IMR-90 (cell line): ENCODE data around the gene PTCD1. TPM values are rescaled to one million over a fixed set of nuclear protein-coding genes. Genes with fewer than 3 reads are reported as not detected.

Experiments used
- ATAC-seq: fragments of 200-7000 bp; cut with Tn5 transposase; 2 replicates; pipeline ENCODE4 v1.9.1; 2020; ENCODE audit warnings: low read depth, mild to moderate bottlenecking, moderate library complexity
- BruUV-seq: library from RNA; stranded (reverse); fragments of 400-500 nt; replicated peaks from 2 replicates; lab custom pipeline; 2021; lab: Mats Ljungman, UMichigan
- CTCF ChIA-PET: fragments of 300-600 bp; formaldehyde crosslinking; extraction: SDS; loops from one replicate; lab custom pipeline; 2021; ENCODE audit warnings: antibody characterized with exemption; lab: Yijun Ruan, JAX
- POLR2A ChIA-PET: fragments of 300-600 bp; sonication (Branson Sonifier 250); formaldehyde crosslinking; loops from one replicate; lab custom pipeline; 2022; ENCODE audit warnings: antibody characterized with exemption; ENCODE audit not compliant: unreplicated experiment; lab: Charles Lee
- DNase-seq: peaks from one replicate; pipeline ENCODE4 v3.0.0; 2013
- H2AFZ ChIP-seq: replicated peaks from 2 replicates; pipeline ENCODE3; 2013; ENCODE audit warnings: low read length, mild to moderate bottlenecking; ENCODE audit not compliant: poor library complexity
- H2AK5ac ChIP-seq: 2 replicates; pipeline ENCODE4 v1.6.1; 2013; ENCODE audit warnings: low read depth, low read length, inconsistent platforms
- H2AK9ac ChIP-seq: replicated peaks from 2 replicates; pipeline ENCODE3; 2013; ENCODE audit warnings: mild to moderate bottlenecking, low read depth, low read length, moderate library complexity; ENCODE audit not compliant: poor library complexity
- H2BK120ac ChIP-seq: 2 replicates; pipeline ENCODE4 v1.6.1; 2013; ENCODE audit warnings: low read depth, low read length, inconsistent platforms
- H2BK15ac ChIP-seq: 3 replicates; pipeline ENCODE4 v1.6.1; 2013; ENCODE audit warnings: low read depth, low read length, inconsistent platforms
- H2BK20ac ChIP-seq: 2 replicates; pipeline ENCODE4 v1.6.1; 2013; ENCODE audit warnings: low read depth, mild to moderate bottlenecking, inconsistent platforms, low read length, moderate library complexity
- H2BK5ac ChIP-seq: 2 replicates; pipeline ENCODE4 v1.6.1; 2013; ENCODE audit warnings: mild to moderate bottlenecking, low read depth, low read length, inconsistent platforms; ENCODE audit not compliant: poor library complexity, severe bottlenecking
- H3K14ac ChIP-seq: replicated peaks from 2 replicates; pipeline ENCODE4 v1.6.1; 2013; ENCODE audit warnings: low read depth, low read length, inconsistent platforms
- H3K18ac ChIP-seq: 2 replicates; pipeline ENCODE4 v1.6.1; 2013; ENCODE audit warnings: low read depth, low read length, control low read depth
- H3K23ac ChIP-seq: 2 replicates; pipeline ENCODE4 v1.6.1; 2013; ENCODE audit warnings: low read depth, low read length, inconsistent platforms
- H3K27ac ChIP-seq: 2 replicates; pipeline ENCODE4 v1.5.1; 2013; ENCODE audit warnings: mild to moderate bottlenecking, control low read depth, low read length; ENCODE audit not compliant: insufficient read depth
- H3K27me3 ChIP-seq: 2 replicates; pipeline ENCODE4 v1.6.1; 2013; ENCODE audit warnings: low read length; ENCODE audit not compliant: control insufficient read depth, insufficient read depth
- H3K36me3 ChIP-seq: 2 replicates; pipeline ENCODE4 v1.6.1; 2013; ENCODE audit warnings: low read length, mixed read lengths; ENCODE audit not compliant: control insufficient read depth, insufficient read depth
- H3K4ac ChIP-seq: 2 replicates; pipeline ENCODE4 v1.6.1; 2013; ENCODE audit warnings: low read depth, low read length, inconsistent platforms
- H3K4me1 ChIP-seq: 2 replicates; pipeline ENCODE4 v1.6.1; 2013; ENCODE audit warnings: low read length, mixed read lengths; ENCODE audit not compliant: control insufficient read depth, insufficient read depth
- H3K4me2 ChIP-seq: 2 replicates; pipeline ENCODE4 v1.6.1; 2013; ENCODE audit warnings: low read depth, mild to moderate bottlenecking, control low read depth, low read length, moderate library complexity
- H3K4me3 ChIP-seq: 2 replicates; pipeline ENCODE4 v1.5.1; 2013; ENCODE audit warnings: low read depth, mild to moderate bottlenecking, control low read depth, low read length, moderate library complexity; ENCODE audit not compliant: insufficient read depth
- H3K56ac ChIP-seq: 2 replicates; pipeline ENCODE4 v1.6.1; 2013; ENCODE audit warnings: low read length, inconsistent platforms; ENCODE audit not compliant: insufficient read depth; ENCODE audit errors: extremely low read depth
- H3K79me1 ChIP-seq, 2 experiments: 2 replicates each; pipeline ENCODE4 v1.6.1; 2013; ENCODE audit warnings: low read length in 2 of 2, inconsistent platforms in 1 of 2, low read depth in 1 of 2
- H3K9ac ChIP-seq: 2 replicates; pipeline ENCODE4 v1.6.1; 2013; ENCODE audit warnings: low read depth, low read length, control low read depth
- H3K9me1 ChIP-seq: 2 replicates; pipeline ENCODE4 v1.6.1; 2013; ENCODE audit warnings: low read length, inconsistent platforms; ENCODE audit not compliant: insufficient read depth
- H3K9me3 ChIP-seq: 2 replicates; pipeline ENCODE4 v1.6.1; 2013; ENCODE audit warnings: low read length; ENCODE audit not compliant: control insufficient read depth, insufficient read depth
- H4K20me1 ChIP-seq: 2 replicates; pipeline ENCODE4 v1.6.1; 2013; ENCODE audit warnings: low read length, inconsistent platforms; ENCODE audit not compliant: insufficient read depth
- H4K5ac ChIP-seq: 2 replicates; pipeline ENCODE4 v1.6.1; 2013; ENCODE audit warnings: mild to moderate bottlenecking, low read depth, low read length, control low read depth
- H4K8ac ChIP-seq, 2 experiments: 2 replicates each; pipeline ENCODE4 v1.6.1; 2013; ENCODE audit warnings: low read depth in 2 of 2, low read length in 2 of 2, control low read depth in 1 of 2, inconsistent platforms in 1 of 2
- H4K91ac ChIP-seq: 2 replicates; pipeline ENCODE4 v1.6.1; 2013; ENCODE audit warnings: low read depth, low read length, inconsistent platforms; ENCODE audit not compliant: insufficient read depth
- BHLHE40 ChIP-seq: fragments of 150-350 bp; IDR thresholded peaks from 2 replicates; pipeline ENCODE4 v1.6.1; 2016; ENCODE audit warnings: mild to moderate bottlenecking, low read depth, low read length
- CEBPB ChIP-seq: IDR thresholded peaks from 2 replicates; pipeline ENCODE4 v1.6.1; 2012; ENCODE audit warnings: low read depth, low read length, improper control_type of control experiment
- CHD1 ChIP-seq: IDR thresholded peaks from 2 replicates; pipeline ENCODE4 v1.6.1; 2012; ENCODE audit warnings: low read depth, low read length, improper control_type of control experiment
- FOS ChIP-seq: fragments of 150-350 bp; IDR thresholded peaks from 2 replicates; pipeline ENCODE4 v1.6.1; 2016; ENCODE audit warnings: low read depth, low read length
- MAFK ChIP-seq: IDR thresholded peaks from 2 replicates; pipeline ENCODE4 v1.6.1; 2012; ENCODE audit warnings: low read depth, low read length, improper control_type of control experiment
- MAZ ChIP-seq: IDR thresholded peaks from 2 replicates; pipeline ENCODE4 v1.6.1; 2012; ENCODE audit warnings: low read depth, mild to moderate bottlenecking, low read length, improper control_type of control experiment, moderate library complexity, borderline replicate concordance
- MXI1 ChIP-seq: IDR thresholded peaks from 2 replicates; pipeline ENCODE4 v1.6.1; 2012; ENCODE audit warnings: low read depth, mild to moderate bottlenecking, low read length, moderate library complexity, borderline replicate concordance
- NFE2L2 ChIP-seq: fragments of 150-350 bp; IDR thresholded peaks from 2 replicates; pipeline ENCODE4 v1.6.1; 2016; ENCODE audit warnings: low read depth, mild to moderate bottlenecking, low read length
- POLR2A ChIP-seq: IDR thresholded peaks from 2 replicates; pipeline ENCODE4 v1.6.1; 2012; ENCODE audit warnings: mild to moderate bottlenecking, low read depth, low read length
- RAD21 ChIP-seq: IDR thresholded peaks from 2 replicates; pipeline ENCODE4 v1.6.1; 2012; ENCODE audit warnings: low read length, improper control_type of control experiment
- RCOR1 ChIP-seq: IDR thresholded peaks from 2 replicates; pipeline ENCODE4 v1.6.1; 2012; ENCODE audit warnings: mild to moderate bottlenecking, low read length, improper control_type of control experiment; ENCODE audit not compliant: insufficient replicate concordance
- RFX5 ChIP-seq: IDR thresholded peaks from 2 replicates; pipeline ENCODE4 v1.8.0; 2012; ENCODE audit warnings: low read depth, mild to moderate bottlenecking, low read length, moderate library complexity
- WGBS, 2 experiments: methylation state at CpG; one replicate each; pipeline versions ENCODE4 v1.1.5 to v1.1.7; 2013; ENCODE audit warnings: missing lambda C conversion rate in 2 of 2; ENCODE audit not compliant: insufficient read length in 1 of 2; ENCODE audit errors: extremely low coverage in 2 of 2; 5-methylcytosine and 5-hydroxymethylcytosine counted together
- dilution Hi-C: fragments of 300-500 bp; cut with HindIII; formaldehyde crosslinking; loops from one replicate; pipeline ENCODE4 v1.14.3; 2018; ENCODE audit warnings: low sequenced_read_pairs; ENCODE audit not compliant: unreplicated experiment
- in situ Hi-C: fragments of 300-500 bp; cut with MboI; formaldehyde crosslinking; loops from 3 replicates; pipeline ENCODE4 v1.14.3; 2019; ENCODE audit warnings: low sequenced_read_pairs, inconsistent platforms, mixed read lengths
- intact Hi-C: fragments of 100-400 bp; cut with micrococcal nuclease; formaldehyde crosslinking; loops from 2 replicates; pipeline ENCODE4 v1.10.0; 2022
- polyA plus RNA-seq, 3 experiments: library from polyadenylated mRNA; depleted of rRNA; stranded (reverse); fragments of >200 nt; gene quantifications; 2 replicates each; pipeline ENCODE4 v1.2.3, GENCODE V29; 2012; ENCODE audit warnings: low replicate concordance in 1 of 3
- total RNA-seq: library from RNA; depleted of rRNA; stranded (reverse); fragments of >200 nt; gene quantifications from 2 replicates; pipeline ENCODE4 v1.2.3, GENCODE V29; 2012
- TF ChIP-seq, protein P1 (sequence below): fragments of 150-350 bp; IDR thresholded peaks from 2 replicates; pipeline ENCODE4 v1.6.1; 2017; ENCODE audit warnings: mild to moderate bottlenecking, antibody characterized with exemption, low read length, low read depth
- TF ChIP-seq, protein P2 (sequence below): fragments of 150-350 bp; IDR thresholded peaks from 2 replicates; pipeline ENCODE4 v1.6.1; 2016; ENCODE audit warnings: low read depth, mild to moderate bottlenecking, low read length, moderate library complexity, borderline replicate concordance
- TF ChIP-seq, protein P3 (sequence below): conservative IDR thresholded peaks from 2 replicates; pipeline ENCODE4 v1.5.1; 2012; ENCODE audit warnings: mild to moderate bottlenecking, low read depth, low read length, improper control_type of control experiment

The PTCD1 gene
- total and polyA plus RNA-seq, 2 of the 4 experiments (the other 2 are of a cell fraction) = 2.2 to 4.0 TPM

DNA sequence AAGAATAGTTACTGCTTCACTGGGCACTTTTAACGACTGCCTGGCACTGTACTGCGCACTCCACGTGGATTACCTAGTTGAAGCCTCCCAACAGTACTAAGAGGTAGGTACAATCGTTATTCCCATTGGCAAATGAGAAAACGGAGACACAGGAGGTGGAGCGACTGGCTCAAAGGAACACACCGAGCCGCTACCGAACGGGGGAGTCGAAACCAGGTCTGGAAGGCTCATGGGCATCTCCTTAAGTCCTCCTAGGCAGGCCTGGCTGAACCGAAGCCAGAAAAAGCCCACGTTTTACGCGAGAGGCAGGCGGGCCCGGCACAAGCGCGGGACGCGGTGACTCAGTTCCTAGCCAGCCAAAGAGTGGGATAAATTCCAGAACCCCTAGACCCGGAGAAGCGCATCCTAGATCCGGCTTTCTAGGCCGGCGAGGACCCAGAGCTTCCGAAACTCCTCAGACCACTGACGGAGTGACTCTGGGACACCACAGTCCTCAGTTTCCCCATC, 30.7 kb downstream of the PTCD1 start:
- Histone ChIP-seq H3K9me3 (no peaks in the 10 kb centered on the region), H2BK20ac (0 out of 2 replicates have a peak overlapping the region, but pooled peaks have one; percentile 10), H2BK15ac (peak overlapping the region; percentile 18; the same call in 1 of the 3 replicates), H4K8ac (peak overlapping the region; percentile 95 to 96), H2BK120ac (peak overlapping the region; percentile 75), H3K4me2 (peak overlapping the region; percentile 86), H3K23ac (peak overlapping the region; percentile 80), H3K4me3 (peak overlapping the region; percentile 57), H3K9ac (peak overlapping the region; percentile 94), H3K9me1 (peaks cover 12% of the 10 kb centered on the region), H3K56ac (peak overlapping the region; percentile 94), H2BK5ac (peak overlapping the region; percentile 84), H3K4ac (peak overlapping the region; percentile 98), H2AK9ac (peak overlapping the region; percentile 100), H4K91ac (peak overlapping the region; percentile 93), H3K27me3 (no peaks in the 10 kb centered on the region), H3K36me3 (peaks cover 29% of the 10 kb centered on the region), H3K79me1 (peaks cover 21 to 65% of the 10 kb centered on the region in 2 experiments), H3K27ac (peak overlapping the region; percentile 91), H3K14ac (peak overlapping the region; percentile 97), H3K18ac (peak overlapping the region; percentile 13; the same call in 1 of the 2 replicates), H2AK5ac (peak overlapping the region; percentile 97), H3K4me1 (peaks cover 8% of the 10 kb centered on the region; the same call in 1 of the 2 replicates), H4K5ac (peak overlapping the region; percentile 73), H4K20me1 (peaks cover 60% of the 10 kb centered on the region), H2AFZ (peak overlapping the region; percentile 100)
- ATAC-seq (peak; percentile 46), DNase-seq (peak; percentile 86)
- intact Hi-C loops (no loop called here), in situ Hi-C loops (no loop called here), dilution Hi-C loops (no loop called here)
- POLR2A ChIA-PET = interaction anchor here (1.4 kb wide), 1 partner anchor 10 kb away, joined by 3 read pairs; no protein-coding TSS in a partner anchor
- no TSS peak for BruUV-seq
- CTCF ChIA-PET = interaction anchor here (1.2 kb wide), 1 partner anchor 8 kb away, joined by 5 read pairs; no protein-coding TSS in a partner anchor
- 1% methylated on average over 15 of the region's 28 CpGs; no CpG with 5 or more reads in 1 of the 2 experiments for WGBS, 2 experiments
- no peak for TF ChIP-seq RAD21
- TF ChIP-seq, protein P1, sequence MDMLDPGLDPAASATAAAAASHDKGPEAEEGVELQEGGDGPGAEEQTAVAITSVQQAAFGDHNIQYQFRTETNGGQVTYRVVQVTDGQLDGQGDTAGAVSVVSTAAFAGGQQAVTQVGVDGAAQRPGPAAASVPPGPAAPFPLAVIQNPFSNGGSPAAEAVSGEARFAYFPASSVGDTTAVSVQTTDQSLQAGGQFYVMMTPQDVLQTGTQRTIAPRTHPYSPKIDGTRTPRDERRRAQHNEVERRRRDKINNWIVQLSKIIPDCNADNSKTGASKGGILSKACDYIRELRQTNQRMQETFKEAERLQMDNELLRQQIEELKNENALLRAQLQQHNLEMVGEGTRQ = no peak
- TF ChIP-seq MAFK = no peak
- TF ChIP-seq FOS = peak; percentile 49; the same call in 1 of the 2 replicates
- no peak for TF ChIP-seq RCOR1
- peak; percentile 84; the same call in 1 of the 2 replicates for TF ChIP-seq MXI1
- TF ChIP-seq BHLHE40 = peak; percentile 66; the same call in 1 of the 2 replicates
- TF ChIP-seq MAZ = no peak
- TF ChIP-seq CEBPB = no peak
- TF ChIP-seq POLR2A = peak; percentile 83; the same call in 1 of the 2 replicates
- TF ChIP-seq CHD1 = no peak
- TF ChIP-seq, protein P2, sequence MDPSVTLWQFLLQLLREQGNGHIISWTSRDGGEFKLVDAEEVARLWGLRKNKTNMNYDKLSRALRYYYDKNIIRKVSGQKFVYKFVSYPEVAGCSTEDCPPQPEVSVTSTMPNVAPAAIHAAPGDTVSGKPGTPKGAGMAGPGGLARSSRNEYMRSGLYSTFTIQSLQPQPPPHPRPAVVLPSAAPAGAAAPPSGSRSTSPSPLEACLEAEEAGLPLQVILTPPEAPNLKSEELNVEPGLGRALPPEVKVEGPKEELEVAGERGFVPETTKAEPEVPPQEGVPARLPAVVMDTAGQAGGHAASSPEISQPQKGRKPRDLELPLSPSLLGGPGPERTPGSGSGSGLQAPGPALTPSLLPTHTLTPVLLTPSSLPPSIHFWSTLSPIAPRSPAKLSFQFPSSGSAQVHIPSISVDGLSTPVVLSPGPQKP = no peak
- TF ChIP-seq, protein P3, sequence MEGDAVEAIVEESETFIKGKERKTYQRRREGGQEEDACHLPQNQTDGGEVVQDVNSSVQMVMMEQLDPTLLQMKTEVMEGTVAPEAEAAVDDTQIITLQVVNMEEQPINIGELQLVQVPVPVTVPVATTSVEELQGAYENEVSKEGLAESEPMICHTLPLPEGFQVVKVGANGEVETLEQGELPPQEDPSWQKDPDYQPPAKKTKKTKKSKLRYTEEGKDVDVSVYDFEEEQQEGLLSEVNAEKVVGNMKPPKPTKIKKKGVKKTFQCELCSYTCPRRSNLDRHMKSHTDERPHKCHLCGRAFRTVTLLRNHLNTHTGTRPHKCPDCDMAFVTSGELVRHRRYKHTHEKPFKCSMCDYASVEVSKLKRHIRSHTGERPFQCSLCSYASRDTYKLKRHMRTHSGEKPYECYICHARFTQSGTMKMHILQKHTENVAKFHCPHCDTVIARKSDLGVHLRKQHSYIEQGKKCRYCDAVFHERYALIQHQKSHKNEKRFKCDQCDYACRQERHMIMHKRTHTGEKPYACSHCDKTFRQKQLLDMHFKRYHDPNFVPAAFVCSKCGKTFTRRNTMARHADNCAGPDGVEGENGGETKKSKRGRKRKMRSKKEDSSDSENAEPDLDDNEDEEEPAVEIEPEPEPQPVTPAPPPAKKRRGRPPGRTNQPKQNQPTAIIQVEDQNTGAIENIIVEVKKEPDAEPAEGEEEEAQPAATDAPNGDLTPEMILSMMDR = no peak
- no peak for TF ChIP-seq NFE2L2
- TF ChIP-seq RFX5 = no peak
